GM18502 (cell line): ENCODE results near the gene CELF2.

Experiments used
- ATAC-seq: cut with Tn5 transposase; IDR thresholded peaks from one replicate; pipeline ENCODE4 v1.9.1; 2021; ENCODE audit warnings: mild to moderate bottlenecking; ENCODE audit not compliant: unreplicated experiment, poor library complexity

Gene CELF2

GRCh38 chr10:11050301-11051287 is 32.9 kb downstream of the CELF2 start:
- no peak for ATAC-seq

GRCh38 chr10:11057018-11057417 is 39.3 kb downstream of the CELF2 start:
- ATAC-seq: no peak

DNA sequence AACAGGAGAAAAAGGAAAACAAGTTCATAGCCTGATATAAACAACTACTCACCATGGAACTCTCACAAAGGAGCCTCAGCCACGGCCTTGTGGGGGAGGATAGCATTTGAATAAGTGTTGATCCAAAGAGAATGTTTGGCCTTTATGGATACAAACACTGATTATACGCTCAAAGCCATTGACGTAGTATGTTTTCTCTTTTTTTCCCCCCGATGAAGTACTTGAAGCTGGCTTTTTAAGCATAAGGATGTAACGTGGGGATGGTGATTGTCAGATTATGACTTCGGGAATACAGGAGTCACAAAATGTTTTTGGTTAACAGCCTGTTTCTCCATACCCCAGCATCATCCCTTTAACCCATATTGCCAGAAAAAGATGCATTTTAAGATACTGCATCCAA is 39.8 kb downstream of the CELF2 start:
- ATAC-seq: no peak

DNA sequence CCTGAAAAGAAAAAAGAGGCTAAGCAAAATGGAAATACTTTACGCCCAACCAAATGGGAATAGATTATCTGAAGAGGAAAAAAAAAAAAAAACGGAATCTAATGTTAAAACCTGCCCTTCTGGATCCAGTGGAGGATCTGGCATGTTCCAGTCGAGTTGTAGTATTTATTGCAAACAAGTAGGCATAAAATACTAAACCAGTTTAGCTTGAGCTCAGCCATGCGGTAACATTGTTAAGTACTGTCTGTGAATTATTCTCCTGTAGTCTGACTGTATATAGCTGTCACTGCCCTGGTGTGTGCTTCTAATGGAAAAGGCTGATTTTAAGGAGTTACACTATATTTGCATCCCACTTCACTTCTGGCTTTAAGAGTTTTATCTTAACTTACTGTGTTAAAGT is 40.3 kb downstream of the CELF2 start:
- ATAC-seq: no peak

GRCh38 chr10:11058965-11059364 is 41.3 kb downstream of the CELF2 start:
- no peak for ATAC-seq

DNA sequence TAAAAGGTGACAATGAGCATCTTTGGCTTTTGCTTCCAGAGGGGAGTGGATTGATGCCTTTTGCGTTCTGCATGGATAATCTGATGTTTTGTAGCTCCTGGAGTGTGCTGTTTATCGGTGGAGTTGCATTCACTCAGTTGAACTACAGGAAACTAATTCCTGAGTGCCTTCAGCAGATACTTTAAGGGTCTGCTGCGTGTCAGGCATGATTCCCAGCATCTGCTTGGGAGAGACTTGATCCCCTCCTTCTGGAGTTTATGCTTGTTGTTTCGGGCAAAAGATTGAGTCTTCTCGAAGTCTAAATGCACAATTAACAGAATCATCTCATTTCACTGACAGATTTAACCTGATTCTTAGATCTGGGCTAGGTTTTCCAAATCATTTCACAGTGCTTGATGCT is 46.2 kb downstream of the CELF2 start:
- ATAC-seq: no peak

- no peak for ATAC-seq
Observed at GRCh38 chr10:11064832-11065231, 47.2 kb downstream of the CELF2 start.

DNA sequence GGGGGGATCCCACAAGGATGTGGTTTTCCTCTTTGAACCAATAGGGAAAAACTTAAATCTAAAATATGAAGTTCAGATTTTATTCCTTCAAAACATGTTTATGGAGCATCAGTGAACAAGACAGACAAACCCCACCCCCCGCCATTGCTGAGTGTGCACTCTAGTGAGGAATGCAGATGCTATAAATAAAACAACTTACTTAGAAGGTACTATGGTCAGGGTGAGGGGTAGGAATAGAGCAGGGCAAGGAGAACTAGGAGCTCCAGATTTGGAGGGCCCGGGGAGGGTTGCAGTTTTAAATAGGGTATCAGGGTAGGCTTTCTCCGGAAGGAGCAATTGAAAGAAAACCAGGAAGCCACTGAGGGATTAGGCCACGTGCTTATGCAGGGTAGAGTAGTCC is 47.9 kb downstream of the CELF2 start:
- no peak for ATAC-seq

DNA sequence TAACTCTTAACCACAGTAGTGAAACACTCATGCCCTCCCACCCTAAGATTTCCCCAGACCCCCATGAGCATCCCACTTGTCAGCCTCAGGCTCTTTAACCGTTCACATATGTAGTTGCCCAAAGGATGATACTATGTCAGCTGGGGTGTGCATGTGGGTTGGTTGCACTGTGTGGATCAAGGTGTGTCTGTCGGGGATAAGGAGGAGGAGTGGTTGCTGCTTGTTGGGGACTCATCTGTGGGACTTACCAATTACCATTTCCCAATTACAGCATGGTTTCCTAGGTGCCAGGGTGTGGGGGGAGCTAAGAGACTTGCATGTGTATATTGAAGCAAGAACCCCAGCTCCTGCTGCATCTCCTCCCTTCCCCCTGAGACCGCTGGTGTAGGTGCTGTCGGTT is 48.8 kb downstream of the CELF2 start:
- ATAC-seq: no peak

DNA sequence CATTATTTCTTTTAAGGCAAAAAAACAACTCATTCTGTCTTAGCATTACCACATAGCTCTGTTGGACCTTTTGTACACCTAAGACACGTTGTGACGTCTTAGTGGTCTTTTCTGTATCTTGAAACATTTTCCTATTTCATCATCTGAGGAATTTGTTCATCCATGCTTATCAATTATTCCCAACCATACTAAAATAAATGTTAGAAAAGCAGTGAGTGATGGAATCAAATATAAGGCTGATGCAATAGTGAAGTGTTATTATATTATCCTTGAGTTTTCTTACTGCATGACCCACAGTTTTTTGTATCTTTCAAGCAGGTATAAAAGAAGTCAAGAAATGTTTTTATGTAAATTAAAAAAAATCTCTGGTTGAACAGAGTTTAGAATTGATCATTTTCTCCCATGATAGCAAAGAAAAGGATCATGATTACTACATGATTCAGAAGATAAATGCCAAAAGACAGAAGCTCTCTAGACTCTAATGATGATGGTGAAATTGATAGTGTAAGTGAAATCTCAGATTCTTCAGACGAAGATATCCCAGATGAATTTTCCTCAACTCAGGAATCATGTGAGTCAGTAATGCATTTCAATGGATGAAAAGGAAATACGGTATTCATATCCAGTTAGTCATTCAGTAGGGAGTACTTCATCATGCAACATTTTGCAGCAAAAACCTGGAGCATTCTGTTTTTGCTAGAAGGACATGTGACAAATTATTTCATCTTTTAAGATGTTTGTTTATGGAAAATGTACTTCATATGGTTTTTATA is 51.4 kb downstream of the CELF2 start:
- ATAC-seq: no peak

DNA sequence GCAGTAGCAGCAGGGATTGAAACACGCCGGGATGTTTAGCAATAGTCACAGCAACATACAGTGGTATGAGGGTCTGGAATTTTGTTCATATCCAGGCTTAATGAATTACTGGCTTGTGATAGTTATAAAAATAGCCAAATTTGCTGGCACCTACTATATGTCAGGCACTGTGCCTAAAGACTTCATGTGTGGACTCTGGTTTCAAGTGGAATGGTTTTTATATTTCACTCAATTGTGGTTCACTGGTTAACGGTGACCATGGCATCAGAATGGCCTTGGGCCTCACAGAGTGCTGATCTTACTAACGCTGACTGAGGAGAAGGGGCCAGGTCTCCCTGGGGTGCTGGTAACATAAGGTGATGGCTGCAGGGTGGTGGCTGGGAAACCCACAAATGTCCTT is 55.7 kb downstream of the CELF2 start:
- no peak for ATAC-seq

DNA sequence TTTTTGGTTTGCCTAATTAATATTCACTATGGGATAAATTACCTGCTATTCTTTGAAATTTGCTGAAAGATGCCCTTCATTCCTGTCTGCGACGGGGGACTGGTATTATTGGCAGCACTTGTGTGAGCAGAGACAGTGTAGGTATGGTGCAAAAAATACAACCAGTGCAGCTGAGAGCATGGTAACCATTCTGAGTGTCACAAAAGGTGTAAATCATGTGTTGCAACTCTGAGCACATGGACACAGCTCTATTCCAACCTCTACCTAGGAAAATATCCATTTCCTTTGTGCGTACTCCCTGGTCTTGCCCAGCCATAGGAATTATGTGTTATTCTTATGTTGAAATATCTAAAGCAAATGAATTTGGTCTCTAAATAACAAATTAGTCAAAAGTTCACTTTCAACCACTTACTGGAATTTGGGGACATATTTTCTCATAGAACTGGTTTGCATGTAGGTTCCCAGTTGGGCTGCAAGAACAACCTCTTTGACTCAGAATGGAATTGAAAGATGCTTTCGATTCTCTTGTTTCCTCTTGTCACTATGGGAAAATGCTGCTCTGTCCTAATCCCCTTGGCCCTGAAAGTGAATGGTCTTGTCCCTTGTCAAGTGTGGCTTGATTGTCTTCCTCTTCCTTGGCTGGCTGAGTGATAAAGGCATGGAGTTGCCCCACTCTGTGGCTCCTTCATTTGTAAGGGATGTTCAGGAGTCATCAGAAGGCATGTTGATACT is 57.0 kb downstream of the CELF2 start:
- ATAC-seq: peak; percentile 98

- ATAC-seq: no peak
Observed at GRCh38 chr10:11076221-11076620, 58.5 kb downstream of the CELF2 start.

DNA sequence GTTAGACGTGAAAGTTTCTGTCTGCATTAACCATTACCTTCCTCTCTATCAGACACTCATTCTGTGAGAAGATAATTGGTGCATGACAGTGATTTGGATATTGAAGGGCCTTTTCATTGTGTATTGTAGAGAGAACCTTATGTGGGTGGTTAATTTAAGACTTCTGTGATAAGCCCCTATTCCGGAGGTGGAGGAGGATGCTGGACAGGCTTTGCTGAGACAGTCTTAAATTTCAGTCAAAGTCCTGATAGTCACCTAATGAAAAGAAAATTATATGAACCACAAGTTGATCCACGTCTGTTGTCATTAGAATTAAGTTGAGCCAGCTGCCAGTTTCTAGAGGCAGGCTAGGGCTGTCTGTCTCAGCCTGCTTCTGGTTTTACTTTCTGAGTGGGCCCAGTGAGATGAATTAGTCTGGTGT is 62.9 kb downstream of the CELF2 start:
- peak; percentile 68 for ATAC-seq

- no peak for ATAC-seq
Observed at GRCh38 chr10:11081408-11081807, 63.7 kb downstream of the CELF2 start.

DNA sequence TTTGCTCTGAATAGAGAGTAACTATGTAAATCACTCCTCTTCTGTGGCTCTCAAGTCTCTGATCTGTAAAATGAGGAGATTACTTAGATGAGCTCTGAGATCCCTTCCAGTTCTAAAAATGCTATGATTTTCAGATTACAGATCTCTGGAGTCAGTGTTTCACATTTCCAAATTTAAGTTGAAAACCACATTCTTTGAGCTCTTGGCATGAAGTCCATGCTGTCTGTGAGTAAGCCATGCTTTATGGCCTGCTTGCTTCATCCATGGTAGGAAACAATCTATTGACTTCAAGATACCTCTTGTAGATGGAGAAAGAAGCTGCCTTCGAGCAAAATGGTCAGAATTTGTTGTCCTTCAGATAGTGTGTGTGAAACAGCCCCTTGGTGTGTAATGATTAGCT is 64.9 kb downstream of the CELF2 start:
- ATAC-seq: no peak

- no peak for ATAC-seq
Observed at GRCh38 chr10:11083051-11083450, 65.4 kb downstream of the CELF2 start.

GRCh38 chr10:11085545-11085944 is 67.9 kb downstream of the CELF2 start:
- ATAC-seq: no peak

GRCh38 chr10:11086177-11086840 is 68.6 kb downstream of the CELF2 start:
- ATAC-seq: no peak

GRCh38 chr10:11087372-11087771 is 69.7 kb downstream of the CELF2 start:
- no peak for ATAC-seq
